GM13977 (cell line): ENCODE results near the gene ACCSL.

Experiments used
- DNase-seq: peaks from one replicate; pipeline ENCODE4 v3.0.0; 2012; ENCODE audit warnings: low spot score
- in situ Hi-C: fragments of 300-500 bp; cut with MboI; formaldehyde crosslinking; loops from one replicate; pipeline ENCODE4 v1.12.0; 2022; ENCODE audit warnings: low sequenced_read_pairs, low pct_unique_long_range_greater_than_20kb, mixed read lengths, inconsistent platforms; ENCODE audit not compliant: unreplicated experiment
- TF ChIP-seq, protein P1 (sequence below): IDR thresholded peaks from 2 replicates; pipeline ENCODE4 v1.5.1; 2012; ENCODE audit warnings: mild to moderate bottlenecking, control low read depth; ENCODE audit not compliant: insufficient read depth; ENCODE audit errors: extremely low read depth, missing control alignments

ACCSL gene

DNA sequence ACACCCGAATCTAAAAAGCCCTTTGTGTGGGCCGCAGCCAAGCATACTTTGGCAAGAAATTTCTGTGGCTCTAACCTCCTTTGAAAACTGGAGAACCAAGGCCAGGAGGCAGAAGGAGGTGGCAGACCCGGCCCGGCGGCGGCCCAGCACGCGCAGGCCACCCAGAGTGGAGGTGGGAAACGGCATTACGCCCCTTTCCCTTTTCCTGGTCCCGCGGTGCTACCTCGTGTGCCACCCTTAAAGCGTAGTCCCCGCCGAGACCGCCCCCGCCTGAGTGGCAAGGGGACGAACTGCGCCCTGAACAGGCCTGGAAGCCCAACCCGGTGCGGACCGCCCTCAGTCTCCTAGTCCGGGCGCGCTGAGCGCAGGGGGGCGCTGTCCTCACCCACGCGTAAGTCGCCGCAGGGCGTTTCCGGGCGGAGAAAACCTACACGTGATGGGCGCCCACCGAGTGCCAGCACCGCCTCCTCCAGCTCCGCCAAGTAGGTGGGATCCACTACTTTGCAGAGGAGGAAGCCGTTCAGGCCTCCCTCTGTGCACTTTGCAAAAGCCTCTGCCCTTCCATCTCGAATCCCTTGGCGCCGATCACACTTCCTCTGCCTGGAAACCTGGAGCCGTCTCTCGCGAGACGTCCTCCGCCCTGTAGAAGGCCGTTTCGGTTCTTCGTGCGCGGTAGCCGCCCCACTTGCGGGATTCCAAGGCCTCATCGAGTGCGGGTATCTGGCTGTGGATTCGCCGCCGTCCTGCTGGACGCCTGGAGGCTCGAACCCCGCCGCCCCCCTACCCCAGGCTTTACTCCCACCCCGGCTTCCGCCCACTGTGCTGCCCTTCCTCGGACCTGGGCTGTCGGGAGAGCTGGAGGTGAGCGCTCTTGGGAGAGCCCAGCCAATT, 18.3 kb downstream of the ACCSL start, which contains the start of gene ACCS:
Gene ACCS (plus strand): TSS at position 430 of the 891 bp plus-strand sequence. CDS start 1,358 bp downstream, outside the sequence.
- in situ Hi-C loops, result no loop called here
- TF ChIP-seq, protein P1, sequence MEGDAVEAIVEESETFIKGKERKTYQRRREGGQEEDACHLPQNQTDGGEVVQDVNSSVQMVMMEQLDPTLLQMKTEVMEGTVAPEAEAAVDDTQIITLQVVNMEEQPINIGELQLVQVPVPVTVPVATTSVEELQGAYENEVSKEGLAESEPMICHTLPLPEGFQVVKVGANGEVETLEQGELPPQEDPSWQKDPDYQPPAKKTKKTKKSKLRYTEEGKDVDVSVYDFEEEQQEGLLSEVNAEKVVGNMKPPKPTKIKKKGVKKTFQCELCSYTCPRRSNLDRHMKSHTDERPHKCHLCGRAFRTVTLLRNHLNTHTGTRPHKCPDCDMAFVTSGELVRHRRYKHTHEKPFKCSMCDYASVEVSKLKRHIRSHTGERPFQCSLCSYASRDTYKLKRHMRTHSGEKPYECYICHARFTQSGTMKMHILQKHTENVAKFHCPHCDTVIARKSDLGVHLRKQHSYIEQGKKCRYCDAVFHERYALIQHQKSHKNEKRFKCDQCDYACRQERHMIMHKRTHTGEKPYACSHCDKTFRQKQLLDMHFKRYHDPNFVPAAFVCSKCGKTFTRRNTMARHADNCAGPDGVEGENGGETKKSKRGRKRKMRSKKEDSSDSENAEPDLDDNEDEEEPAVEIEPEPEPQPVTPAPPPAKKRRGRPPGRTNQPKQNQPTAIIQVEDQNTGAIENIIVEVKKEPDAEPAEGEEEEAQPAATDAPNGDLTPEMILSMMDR, result peak; percentile 79
- DNase-seq, result peak; percentile 88

DNA sequence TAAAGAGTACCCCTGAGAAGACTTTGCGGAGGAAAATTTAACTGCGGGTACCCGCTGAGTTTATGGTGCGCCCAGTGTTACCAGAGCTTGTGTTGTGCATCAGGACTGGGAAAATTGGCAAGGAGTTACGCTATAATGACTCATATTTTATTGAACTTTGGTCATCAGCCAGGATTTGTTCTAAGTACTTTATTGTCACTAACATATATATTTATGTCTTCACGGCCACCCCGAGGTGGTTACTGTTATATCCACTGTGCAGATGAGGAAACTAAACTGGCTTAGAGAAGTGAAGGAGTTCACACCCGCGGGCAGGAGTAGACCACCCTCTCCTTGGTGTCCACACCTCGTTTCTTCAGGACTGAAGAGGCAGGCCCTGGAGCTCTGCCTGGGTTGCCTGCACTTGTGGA, 19.0 kb downstream of the ACCSL start:
- in situ Hi-C loops, result no loop called here
- DNase-seq, result no peak
- TF ChIP-seq, protein P1, result no peak

DNA sequence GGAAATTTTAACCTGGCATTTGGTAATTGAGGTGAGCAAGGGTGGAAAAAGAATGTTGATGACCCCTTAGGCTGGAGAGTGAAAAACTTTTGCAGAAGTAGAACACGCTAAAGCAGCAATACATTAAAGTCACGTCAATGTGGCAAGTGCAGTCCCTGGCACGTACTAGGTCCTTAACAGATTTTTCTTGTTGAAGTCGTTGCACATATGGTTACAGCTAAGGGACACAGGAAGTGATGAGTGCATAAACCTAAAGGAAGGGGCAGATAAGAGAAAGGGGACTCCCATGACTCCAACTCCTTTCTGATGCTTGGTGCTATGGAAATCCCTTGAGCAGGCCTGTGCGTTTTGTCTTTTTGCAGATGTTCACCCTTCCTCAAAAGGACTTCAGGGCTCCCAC, 19.5 kb downstream of the ACCSL start:
- TF ChIP-seq, protein P1, result no peak
- DNase-seq, result no peak
- in situ Hi-C loops, result no loop called here

DNA sequence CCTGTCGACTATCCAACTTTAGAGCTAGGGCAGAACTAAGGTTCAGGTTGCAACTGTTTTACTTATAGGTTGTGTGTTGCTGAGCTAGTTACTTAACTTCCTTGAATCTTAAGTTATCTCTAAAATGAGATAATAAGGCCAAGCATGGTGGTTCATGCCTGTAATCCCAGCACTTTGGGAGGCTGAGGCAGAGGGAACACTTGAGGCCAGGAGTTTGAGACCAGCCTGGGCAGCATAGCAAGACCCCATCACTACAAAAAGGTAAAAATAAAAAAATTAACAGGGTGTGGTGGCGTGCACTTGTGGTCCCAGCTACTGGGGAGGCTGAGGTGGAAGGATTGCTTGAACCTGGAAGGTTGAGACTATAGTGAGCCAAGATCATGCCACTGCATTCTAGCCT, 20.4 kb downstream of the ACCSL start:
- in situ Hi-C loops, result no loop called here
- no peak for DNase-seq
- TF ChIP-seq, protein P1, result no peak

DNA sequence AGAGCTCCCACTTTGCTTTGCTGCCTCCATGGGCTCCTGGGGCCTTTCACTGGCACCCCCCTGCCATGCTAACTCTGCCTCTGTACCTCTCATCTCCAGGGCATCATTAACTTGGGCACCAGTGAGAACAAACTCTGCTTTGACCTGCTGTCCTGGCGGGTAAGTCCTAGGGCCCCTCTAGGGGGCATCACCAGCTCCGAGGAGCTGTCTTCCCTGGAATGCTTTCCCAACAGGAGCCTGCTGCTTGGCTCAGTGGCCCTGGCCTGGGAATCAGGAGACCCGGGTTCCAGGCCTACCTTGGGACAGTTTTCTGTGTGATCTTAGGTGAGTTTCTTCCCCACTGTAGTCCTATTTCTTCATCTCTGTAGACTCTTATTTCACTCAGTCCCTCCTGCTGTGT, 23.4 kb downstream of the ACCSL start:
- in situ Hi-C loops, result no loop called here
- no peak for DNase-seq
- TF ChIP-seq, protein P1, result no peak

DNA sequence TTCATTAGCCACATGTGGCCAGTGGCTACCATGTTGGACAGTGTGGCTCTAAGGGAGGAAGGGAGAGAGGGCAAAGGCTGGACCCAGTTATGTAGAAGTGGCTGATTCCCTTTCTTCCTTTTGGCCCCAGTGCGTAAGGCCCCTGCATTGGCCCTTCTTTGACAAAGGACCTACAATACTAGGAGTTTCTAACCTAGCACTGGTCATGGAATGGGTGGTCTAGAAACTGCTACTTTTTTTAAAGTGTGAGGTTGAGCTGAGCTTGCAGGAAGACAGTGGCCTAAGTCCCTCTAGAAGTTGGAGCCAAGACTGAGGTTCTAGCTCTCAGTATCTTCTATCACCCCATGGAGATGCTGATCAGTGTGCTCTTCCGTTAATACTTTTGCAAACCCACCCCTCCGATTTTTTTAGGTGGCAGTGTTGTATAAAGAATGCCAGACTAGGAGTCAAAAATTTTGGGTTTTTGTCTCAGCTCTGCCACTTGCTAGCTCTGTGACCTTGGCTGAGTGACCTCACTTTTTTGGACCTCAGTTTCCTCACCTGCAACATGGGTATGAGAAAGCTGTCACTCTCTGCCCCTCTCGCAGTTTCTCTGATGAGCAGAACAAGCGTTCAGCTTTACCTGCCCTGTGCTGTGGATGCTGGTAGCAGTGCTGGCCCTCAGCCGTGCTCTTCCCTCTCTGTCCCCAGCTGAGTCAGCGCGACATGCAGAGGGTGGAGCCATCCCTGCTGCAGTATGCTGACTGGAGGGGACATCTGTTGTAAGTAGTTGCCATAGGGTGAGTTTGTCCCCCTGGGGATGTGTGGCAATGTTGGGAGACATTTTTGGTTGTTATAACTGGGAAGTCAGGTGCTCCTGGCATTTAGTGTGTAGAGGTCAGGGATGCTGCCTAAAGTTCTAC, 25.2 kb downstream of the ACCSL start:
- DNase-seq, result no peak
- TF ChIP-seq, protein P1, result no peak
- in situ Hi-C loops, result no loop called here
